Loucy (cell line): ENCODE measurements around the gene SLC5A4.

ENCODE experiments used
- H2AFZ ChIP-seq: fragments of 200-600 bp; sonication (generic); 2 replicates; pipeline ENCODE4 v1.6.0; 2016; ENCODE audit warnings: antibody characterized with exemption, mild to moderate bottlenecking, low read length, moderate library complexity
- H3F3A ChIP-seq: fragments of 200-600 bp; 2 replicates; pipeline ENCODE4 v1.6.0; 2016; ENCODE audit warnings: antibody characterized with exemption, low read depth, mild to moderate bottlenecking
- H3K27me3 ChIP-seq: fragments of 200-600 bp; sonication (generic); 2 replicates; pipeline ENCODE4 v1.6.1; 2014; ENCODE audit warnings: low read length, mild to moderate bottlenecking; ENCODE audit not compliant: insufficient read depth, poor library complexity, severe bottlenecking
- H3K36me3 ChIP-seq: fragments of 200-600 bp; sonication (generic); 2 replicates; pipeline ENCODE4 v1.6.1; 2016; ENCODE audit warnings: low read length; ENCODE audit not compliant: insufficient read depth
- H3K4me1 ChIP-seq: fragments of 200-600 bp; sonication (generic); 2 replicates; pipeline ENCODE4 v1.5.1; 2014; ENCODE audit warnings: low read length, mild to moderate bottlenecking; ENCODE audit not compliant: insufficient read depth, poor library complexity, severe bottlenecking
- H3K4me2 ChIP-seq: fragments of 200-600 bp; sonication (generic); 2 replicates; pipeline ENCODE4 v1.6.0; 2014; ENCODE audit warnings: antibody characterized with exemption, low read length, low read depth, mild to moderate bottlenecking; ENCODE audit not compliant: poor library complexity, severe bottlenecking
- H3K4me3 ChIP-seq: fragments of 200-600 bp; sonication (generic); 2 replicates; pipeline ENCODE4 v1.5.1; 2014; ENCODE audit warnings: low read length, mild to moderate bottlenecking, mixed read lengths; ENCODE audit not compliant: poor library complexity, severe bottlenecking
- H3K79me2 ChIP-seq: fragments of 200-600 bp; sonication (generic); 2 replicates; pipeline ENCODE4 v1.6.1; 2014; ENCODE audit warnings: low read length; ENCODE audit not compliant: insufficient read depth
- H3K9ac ChIP-seq: fragments of 200-600 bp; sonication (generic); 2 replicates; pipeline ENCODE4 v1.6.0; 2014; ENCODE audit warnings: mild to moderate bottlenecking, low read depth, low read length, moderate library complexity; ENCODE audit not compliant: poor library complexity, severe bottlenecking
- H3K9me2 ChIP-seq: fragments of 200-600 bp; sonication (generic); replicated peaks from 2 replicates; pipeline ENCODE4 v1.6.1; 2016; ENCODE audit warnings: low read depth, low read length, mixed read lengths
- H3K9me3 ChIP-seq: fragments of 200-600 bp; sonication (generic); 2 replicates; pipeline ENCODE4 v1.6.1; 2014; ENCODE audit warnings: mild to moderate bottlenecking, antibody characterized with exemption, low read length, low read depth; ENCODE audit not compliant: insufficient read depth
- H4K20me1 ChIP-seq: fragments of 200-600 bp; sonication (generic); 2 replicates; pipeline ENCODE4 v1.6.0; 2014; ENCODE audit warnings: antibody characterized with exemption, low read length, mild to moderate bottlenecking; ENCODE audit not compliant: insufficient read depth, poor library complexity, severe bottlenecking
- EZH2phosphoT487 ChIP-seq: fragments of 200-600 bp; IDR thresholded peaks from 2 replicates; pipeline ENCODE4 v1.6.1; 2018; ENCODE audit warnings: antibody characterized with exemption, mild to moderate bottlenecking, moderate library complexity, borderline replicate concordance
- TF ChIP-seq, protein P1 (sequence below): fragments of 200-600 bp; sonication (generic); conservative IDR thresholded peaks from 2 replicates; pipeline ENCODE4 v1.5.1; 2014; ENCODE audit warnings: mild to moderate bottlenecking, antibody characterized with exemption, low read length

SLC5A4 gene

DNA sequence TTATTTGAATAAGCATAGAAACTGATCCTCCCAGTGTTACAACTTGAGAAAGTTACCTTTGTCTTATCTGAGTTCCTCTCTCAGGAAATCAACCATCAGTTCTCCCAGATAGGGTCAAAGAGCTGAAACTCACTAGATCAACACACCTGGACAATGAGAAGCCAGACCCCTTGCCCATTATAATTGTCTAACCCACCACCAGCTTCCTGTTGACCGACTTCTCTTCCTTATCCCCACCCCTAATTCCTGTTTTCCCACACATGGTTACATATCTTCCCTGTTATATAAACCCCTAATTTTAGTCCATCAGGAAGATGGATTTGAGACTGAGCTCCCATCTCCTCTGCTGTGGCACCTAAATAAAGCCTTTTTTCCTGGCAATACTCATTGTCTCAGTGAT is 6.9 kb downstream of the SLC5A4 start:
- Histone ChIP-seq H3K9me2 (no peaks in the 10 kb centered on the region), H3K4me1 (no peaks in the 10 kb centered on the region)

DNA sequence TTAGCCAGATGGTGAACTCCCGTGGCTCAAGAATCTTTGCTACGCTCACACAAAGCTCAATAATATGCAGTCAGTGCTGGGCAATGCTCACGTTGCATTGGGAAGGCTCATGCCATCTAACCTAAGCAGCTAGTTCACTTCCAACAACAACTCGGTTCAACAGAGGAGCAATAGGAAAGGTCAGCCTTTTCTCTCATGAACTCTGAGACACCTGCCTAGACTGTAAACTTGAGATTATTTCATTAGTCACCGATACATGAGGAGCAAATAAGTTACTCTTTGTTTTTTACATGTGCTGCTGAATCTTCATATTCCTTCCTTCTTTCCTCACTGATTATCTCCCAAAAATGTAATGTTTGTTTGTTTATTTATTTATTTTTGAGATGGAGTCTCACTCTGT is 9.0 kb downstream of the SLC5A4 start:
- no peaks in the 10 kb centered on the region for H3K9me2 ChIP-seq
- H3K9me3 ChIP-seq = no peaks in the 10 kb centered on the region
- no peaks in the 10 kb centered on the region for H4K20me1 ChIP-seq
- TF ChIP-seq, protein P1, sequence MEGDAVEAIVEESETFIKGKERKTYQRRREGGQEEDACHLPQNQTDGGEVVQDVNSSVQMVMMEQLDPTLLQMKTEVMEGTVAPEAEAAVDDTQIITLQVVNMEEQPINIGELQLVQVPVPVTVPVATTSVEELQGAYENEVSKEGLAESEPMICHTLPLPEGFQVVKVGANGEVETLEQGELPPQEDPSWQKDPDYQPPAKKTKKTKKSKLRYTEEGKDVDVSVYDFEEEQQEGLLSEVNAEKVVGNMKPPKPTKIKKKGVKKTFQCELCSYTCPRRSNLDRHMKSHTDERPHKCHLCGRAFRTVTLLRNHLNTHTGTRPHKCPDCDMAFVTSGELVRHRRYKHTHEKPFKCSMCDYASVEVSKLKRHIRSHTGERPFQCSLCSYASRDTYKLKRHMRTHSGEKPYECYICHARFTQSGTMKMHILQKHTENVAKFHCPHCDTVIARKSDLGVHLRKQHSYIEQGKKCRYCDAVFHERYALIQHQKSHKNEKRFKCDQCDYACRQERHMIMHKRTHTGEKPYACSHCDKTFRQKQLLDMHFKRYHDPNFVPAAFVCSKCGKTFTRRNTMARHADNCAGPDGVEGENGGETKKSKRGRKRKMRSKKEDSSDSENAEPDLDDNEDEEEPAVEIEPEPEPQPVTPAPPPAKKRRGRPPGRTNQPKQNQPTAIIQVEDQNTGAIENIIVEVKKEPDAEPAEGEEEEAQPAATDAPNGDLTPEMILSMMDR = no peak
- TF ChIP-seq EZH2phosphoT487 = no peak
- H3K79me2 ChIP-seq = no peaks in the 10 kb centered on the region
- no peaks in the 10 kb centered on the region for H3K4me1 ChIP-seq
- no peaks in the 10 kb centered on the region for H3F3A ChIP-seq
- H3K4me2 ChIP-seq = no peak overlapping the region
- H3K36me3 ChIP-seq = no peaks in the 10 kb centered on the region
- H3K27me3 ChIP-seq = no peaks in the 10 kb centered on the region
- H2AFZ ChIP-seq = no peak overlapping the region
- H3K9ac ChIP-seq = no peak overlapping the region
- H3K4me3 ChIP-seq = no peak overlapping the region

More for the DNA sequence above, 6.9 kb downstream of the SLC5A4 start:
- Histone ChIP-seq H3K4me3 (no peak overlapping the region), H3F3A (no peaks in the 10 kb centered on the region), H4K20me1 (no peaks in the 10 kb centered on the region), H3K9me3 (no peaks in the 10 kb centered on the region), H3K9ac (no peak overlapping the region), H3K79me2 (no peaks in the 10 kb centered on the region), H3K27me3 (no peaks in the 10 kb centered on the region), H3K36me3 (no peaks in the 10 kb centered on the region), H2AFZ (no peak overlapping the region), H3K4me2 (no peak overlapping the region)
- TF ChIP-seq, protein P1 = no peak
- TF ChIP-seq EZH2phosphoT487 = no peak

DNA sequence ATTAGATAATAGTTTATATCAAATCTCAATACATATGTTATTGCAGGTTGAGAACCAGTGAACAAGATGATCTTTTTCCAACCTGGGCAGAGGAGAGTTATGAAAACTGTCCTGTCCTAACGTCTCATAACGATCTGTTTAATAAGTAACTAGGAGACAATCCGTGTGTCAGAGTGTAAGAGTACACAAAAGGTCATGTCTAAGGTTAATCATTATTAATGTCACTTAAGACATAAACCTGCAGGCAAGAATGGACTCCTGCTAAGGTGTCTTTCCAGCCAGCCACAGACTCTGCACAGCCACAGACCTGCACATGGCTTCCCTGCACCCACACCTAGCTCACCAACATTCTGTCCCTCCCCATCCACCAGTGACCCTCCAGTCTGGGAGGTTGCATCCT is 10.1 kb downstream of the SLC5A4 start:
- Histone ChIP-seq H3F3A (no peaks in the 10 kb centered on the region), H3K9me2 (no peaks in the 10 kb centered on the region), H3K4me3 (no peak overlapping the region), H3K9ac (no peak overlapping the region), H3K36me3 (no peaks in the 10 kb centered on the region), H3K4me1 (no peaks in the 10 kb centered on the region), H3K79me2 (no peaks in the 10 kb centered on the region), H3K27me3 (no peaks in the 10 kb centered on the region), H3K4me2 (no peak overlapping the region), H2AFZ (no peak overlapping the region), H3K9me3 (no peaks in the 10 kb centered on the region), H4K20me1 (no peaks in the 10 kb centered on the region)
- TF ChIP-seq, protein P1 = no peak
- TF ChIP-seq EZH2phosphoT487 = no peak
